Chondrocyte (in vitro differentiated cells): ENCODE measurements around the gene SND1. TPM values are rescaled to one million over a fixed set of nuclear protein-coding genes. Genes with fewer than 3 reads are reported as not detected.
"Not testable (repeated sequence)": the region's sequence is repeated elsewhere in the genome, so short reads cannot be mapped to it uniquely, and the experiment has no call there.

ENCODE experiments used
- DNase-seq: peaks from one replicate; pipeline ENCODE4 v3.0.0; 2021; ENCODE audit warnings: mixed read lengths, low spot score
- H3K27ac Mint-ChIP-seq: one replicate; pipeline ENCODE4 v1.8.0; 2021; ENCODE audit warnings: mild to moderate bottlenecking, moderate library complexity, mixed read lengths; ENCODE audit not compliant: unreplicated experiment
- H3K27me3 Mint-ChIP-seq: 2 replicates; pipeline ENCODE4 v1.8.0; 2021; ENCODE audit warnings: low read depth, mixed read lengths
- H3K36me3 Mint-ChIP-seq: 2 replicates; pipeline ENCODE4 v1.8.0; 2021; ENCODE audit warnings: low read depth, mixed read lengths
- H3K4me1 Mint-ChIP-seq: 2 replicates; pipeline ENCODE4 v1.8.0; 2021; ENCODE audit warnings: low read depth, mild to moderate bottlenecking, mixed read lengths
- H3K4me3 Mint-ChIP-seq: one replicate; pipeline ENCODE4 v1.8.0; 2021; ENCODE audit warnings: mild to moderate bottlenecking, moderate library complexity, mixed read lengths; ENCODE audit not compliant: unreplicated experiment
- H3K9me3 Mint-ChIP-seq: 2 replicates; pipeline ENCODE4 v1.8.0; 2021; ENCODE audit warnings: low read depth, mixed read lengths
- CTCF ChIP-seq: fragments of 200-600 bp; sonication (generic); IDR thresholded peaks from 2 replicates; pipeline ENCODE4 v1.5.0; 2021; ENCODE audit warnings: antibody characterized with exemption, mild to moderate bottlenecking, moderate library complexity
- total RNA-seq: library from RNA; stranded (reverse); gene quantifications from 3 replicates; pipeline ENCODE4 v1.2.1, GENCODE V29; 2021

The SND1 gene
- total RNA-seq, 1 donor from 2014 or later: 229 TPM

- peaks cover 11% of the 10 kb centered on the region for H3K4me1 Mint-ChIP-seq
- peak overlapping the region; percentile 65 for H3K4me3 Mint-ChIP-seq
- no peaks in the 10 kb centered on the region for H3K36me3 Mint-ChIP-seq
- no peak overlapping the region for H3K27ac Mint-ChIP-seq
- no peak for TF ChIP-seq CTCF
- DNase-seq: peak; percentile 87
- peaks cover 9% of the 10 kb centered on the region for H3K27me3 Mint-ChIP-seq
- no peaks in the 10 kb centered on the region for H3K9me3 Mint-ChIP-seq
Observed at GRCh38 chr7:128103498-128104107, 451.6 kb downstream of the SND1 start.

GRCh38 chr7:128104108-128104742, 452.2 kb downstream of the SND1 start:
- peaks cover 10% of the 10 kb centered on the region for H3K27me3 Mint-ChIP-seq
- peak; percentile 75 for DNase-seq

GRCh38 chr7:128105228-128106022, 453.4 kb downstream of the SND1 start:
- Mint-ChIP-seq H3K9me3 (no peaks in the 10 kb centered on the region), H3K36me3 (no peaks in the 10 kb centered on the region), H3K4me1 (peaks cover 11% of the 10 kb centered on the region), H3K4me3 (no peak overlapping the region), H3K27me3 (peaks cover 10% of the 10 kb centered on the region), H3K27ac (no peak overlapping the region)
- TF ChIP-seq CTCF: no peak
- DNase-seq: peak; percentile 75

More at GRCh38 chr7:128104108-128104742, 452.2 kb downstream of the SND1 start:
- Mint-ChIP-seq H3K4me1 (peaks cover 11% of the 10 kb centered on the region), H3K27ac (no peak overlapping the region), H3K4me3 (peak overlapping the region; percentile 50), H3K36me3 (no peaks in the 10 kb centered on the region), H3K9me3 (no peaks in the 10 kb centered on the region)
- TF ChIP-seq CTCF: no peak

- Mint-ChIP-seq H3K9me3 (no peaks in the 10 kb centered on the region), H3K36me3 (no peaks in the 10 kb centered on the region), H3K4me3 (no peak overlapping the region), H3K27ac (no peak overlapping the region), H3K4me1 (peaks cover 11% of the 10 kb centered on the region), H3K27me3 (peaks cover 10% of the 10 kb centered on the region)
- TF ChIP-seq CTCF: no peak
- DNase-seq: no peak
Observed at GRCh38 chr7:128106821-128107220, 454.8 kb downstream of the SND1 start.

- not testable (repeated sequence) for H3K36me3 Mint-ChIP-seq, DNase-seq, H3K9me3 Mint-ChIP-seq, H3K27ac Mint-ChIP-seq, H3K4me3 Mint-ChIP-seq
- Mint-ChIP-seq H3K4me1 (peaks cover 13% of the 10 kb centered on the region), H3K27me3 (peaks cover 10% of the 10 kb centered on the region)
Observed at GRCh38 chr7:128107516-128107915, 455.5 kb downstream of the SND1 start.
